Measurements from ENCODE around the gene MED6. TPM values are rescaled to one million over a fixed set of nuclear protein-coding genes. Genes with fewer than 3 reads are reported as not detected.
A peak's percentile ranks its signal among the peaks of the same experiment; 100 is the strongest.

Gene MED6
- total RNA-seq, 1 experiment from 2014 or later: 46.3 TPM

DNA sequence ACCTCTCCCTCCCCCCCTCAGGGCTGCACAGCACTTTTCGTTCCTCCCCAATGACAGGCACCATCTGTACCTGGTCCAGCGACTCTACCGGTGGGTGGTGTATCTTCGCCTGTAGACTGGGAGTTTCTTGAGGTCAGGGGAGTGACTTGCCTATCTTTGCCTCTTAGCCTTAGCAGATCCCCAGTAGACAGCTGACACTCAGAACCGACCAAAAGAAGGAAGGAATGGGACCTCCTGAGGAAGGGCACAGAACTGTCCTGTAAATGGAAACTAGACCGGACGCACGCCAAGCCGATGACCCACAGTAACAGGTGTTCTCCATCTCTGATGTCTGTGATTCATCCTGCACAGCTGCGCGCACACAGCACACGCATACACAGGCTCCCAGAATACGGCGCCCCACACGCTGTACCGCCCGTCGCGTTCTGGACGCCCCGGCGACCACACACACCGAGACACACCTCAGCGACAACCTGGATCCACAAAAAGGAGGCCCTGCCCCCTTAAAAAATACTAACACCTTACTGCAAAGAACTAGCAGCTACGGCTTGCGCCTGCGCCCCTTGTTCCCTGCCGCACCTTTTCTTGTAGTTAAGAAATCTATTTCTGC lies 40.6 kb upstream of the MED6 start (continued):
- TF ChIP-seq, protein P1, sequence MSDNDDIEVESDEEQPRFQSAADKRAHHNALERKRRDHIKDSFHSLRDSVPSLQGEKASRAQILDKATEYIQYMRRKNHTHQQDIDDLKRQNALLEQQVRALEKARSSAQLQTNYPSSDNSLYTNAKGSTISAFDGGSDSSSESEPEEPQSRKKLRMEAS (CRISPR knock-in tag; IDR thresholded peaks at IDR 0.05): no peak
- TF ChIP-seq ETV6 (CRISPR knock-in tag; IDR thresholded peaks at IDR 0.05): 0 out of 2 replicates have a peak, but pooled peaks have one; percentile 18
- no peak for TF ChIP-seq ERG (CRISPR knock-in tag; IDR thresholded peaks at IDR 0.05)
- TF ChIP-seq ARID4B (CRISPR knock-in tag; IDR thresholded peaks at IDR 0.05; ENCODE audit: borderline replicate concordance): 0 out of 2 replicates have a peak, but pooled peaks have one; percentile 37
- TF ChIP-seq, protein P2, sequence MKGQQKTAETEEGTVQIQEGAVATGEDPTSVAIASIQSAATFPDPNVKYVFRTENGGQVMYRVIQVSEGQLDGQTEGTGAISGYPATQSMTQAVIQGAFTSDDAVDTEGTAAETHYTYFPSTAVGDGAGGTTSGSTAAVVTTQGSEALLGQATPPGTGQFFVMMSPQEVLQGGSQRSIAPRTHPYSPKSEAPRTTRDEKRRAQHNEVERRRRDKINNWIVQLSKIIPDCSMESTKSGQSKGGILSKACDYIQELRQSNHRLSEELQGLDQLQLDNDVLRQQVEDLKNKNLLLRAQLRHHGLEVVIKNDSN (CRISPR knock-in tag; IDR thresholded peaks at IDR 0.05): no peak
- TF ChIP-seq, protein P3, sequence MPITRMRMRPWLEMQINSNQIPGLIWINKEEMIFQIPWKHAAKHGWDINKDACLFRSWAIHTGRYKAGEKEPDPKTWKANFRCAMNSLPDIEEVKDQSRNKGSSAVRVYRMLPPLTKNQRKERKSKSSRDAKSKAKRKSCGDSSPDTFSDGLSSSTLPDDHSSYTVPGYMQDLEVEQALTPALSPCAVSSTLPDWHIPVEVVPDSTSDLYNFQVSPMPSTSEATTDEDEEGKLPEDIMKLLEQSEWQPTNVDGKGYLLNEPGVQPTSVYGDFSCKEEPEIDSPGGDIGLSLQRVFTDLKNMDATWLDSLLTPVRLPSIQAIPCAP (CRISPR knock-in tag; IDR thresholded peaks at IDR 0.05): no peak
- TF ChIP-seq, protein P4, sequence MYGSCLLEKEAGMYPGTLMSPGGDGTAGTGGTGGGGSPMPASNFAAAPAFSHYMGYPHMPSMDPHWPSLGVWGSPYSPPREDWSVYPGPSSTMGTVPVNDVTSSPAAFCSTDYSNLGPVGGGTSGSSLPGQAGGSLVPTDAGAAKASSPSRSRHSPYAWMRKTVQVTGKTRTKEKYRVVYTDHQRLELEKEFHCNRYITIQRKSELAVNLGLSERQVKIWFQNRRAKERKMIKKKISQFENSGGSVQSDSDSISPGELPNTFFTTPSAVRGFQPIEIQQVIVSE (CRISPR knock-in tag; IDR thresholded peaks at IDR 0.05; ENCODE audit: borderline replicate concordance): no peak
- TF ChIP-seq TEAD1 (CRISPR knock-in tag; IDR thresholded peaks at IDR 0.05): no peak
- TF ChIP-seq MXD4 (CRISPR knock-in tag; IDR thresholded peaks at IDR 0.05; ENCODE audit: borderline replicate concordance): no peak
- TF ChIP-seq CREM (CRISPR knock-in tag; IDR thresholded peaks at IDR 0.05): 0 out of 2 replicates have a peak, but pooled peaks have one; percentile 22
- no peak for TF ChIP-seq E2F5 (CRISPR knock-in tag; IDR thresholded peaks at IDR 0.05)
- no peak for TF ChIP-seq NR3C1 (CRISPR knock-in tag; conservative IDR thresholded peaks at IDR 0.05; ENCODE audit: low read depth)
- no peak for TF ChIP-seq OVOL2 (CRISPR knock-in tag; IDR thresholded peaks at IDR 0.05; ENCODE audit: borderline replicate concordance)

DNA sequence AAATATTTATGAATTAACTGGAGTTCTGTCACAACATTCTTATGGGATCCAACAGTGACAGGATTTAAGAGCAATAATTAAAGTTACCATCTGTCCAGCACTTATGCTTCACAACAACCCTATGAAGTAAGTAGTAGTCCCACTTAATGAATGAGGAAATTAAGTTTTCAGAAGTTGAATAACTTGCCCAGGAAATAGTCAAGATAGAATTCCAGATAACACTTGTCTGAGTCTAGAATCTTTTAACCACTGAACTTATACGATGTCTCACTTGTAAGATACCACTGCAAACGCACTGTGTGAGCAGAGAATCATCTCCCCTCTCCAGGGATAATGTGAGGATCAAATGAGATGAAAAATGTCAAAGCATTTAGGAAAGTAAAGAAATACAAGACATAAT lies 38.0 kb upstream of the MED6 start:
- CTCF ChIA-PET: no interaction called here
- ATAC-seq (no peak), DNase-seq (ENCODE audit: low spot score) (no peak)
- Mint-ChIP-seq H3K36me3 (peaks cover 16% of the 10 kb centered on the region), H3K27ac (no peak overlapping the region), H3K4me1 (peaks cover 20% of the 10 kb centered on the region), H3K27me3 (ENCODE audit: low read depth) (no peaks in the 10 kb centered on the region), H3K4me3 (no peak overlapping the region), H3K9me3 (peaks cover 13% of the 10 kb centered on the region)
- TF ChIP-seq PRDM15 (CRISPR knock-in tag; IDR thresholded peaks at IDR 0.05) (no peak), ZMAT4 (CRISPR knock-in tag; IDR thresholded peaks at IDR 0.05) (no peak), JUN (CRISPR knock-in tag; IDR thresholded peaks at IDR 0.05) (no peak), NR3C1 (CRISPR knock-in tag; conservative IDR thresholded peaks at IDR 0.05; ENCODE audit: low read depth) (no peak)
- POLR2A ChIA-PET: no interaction called here

Data from WTC11 (cell line).